GM13977 (cell line): ENCODE results near the gene C5orf63.

Experiments
- DNase-seq: peaks from one replicate; pipeline ENCODE4 v3.0.0; 2012; ENCODE audit warnings: low spot score
- in situ Hi-C: fragments of 300-500 bp; cut with MboI; formaldehyde crosslinking; loops from one replicate; pipeline ENCODE4 v1.12.0; 2022; ENCODE audit warnings: low sequenced_read_pairs, low pct_unique_long_range_greater_than_20kb, mixed read lengths, inconsistent platforms; ENCODE audit not compliant: unreplicated experiment
- TF ChIP-seq, protein P1 (sequence below): IDR thresholded peaks from 2 replicates; pipeline ENCODE4 v1.5.1; 2012; ENCODE audit warnings: mild to moderate bottlenecking, control low read depth; ENCODE audit not compliant: insufficient read depth; ENCODE audit errors: extremely low read depth, missing control alignments

C5orf63 gene

DNA sequence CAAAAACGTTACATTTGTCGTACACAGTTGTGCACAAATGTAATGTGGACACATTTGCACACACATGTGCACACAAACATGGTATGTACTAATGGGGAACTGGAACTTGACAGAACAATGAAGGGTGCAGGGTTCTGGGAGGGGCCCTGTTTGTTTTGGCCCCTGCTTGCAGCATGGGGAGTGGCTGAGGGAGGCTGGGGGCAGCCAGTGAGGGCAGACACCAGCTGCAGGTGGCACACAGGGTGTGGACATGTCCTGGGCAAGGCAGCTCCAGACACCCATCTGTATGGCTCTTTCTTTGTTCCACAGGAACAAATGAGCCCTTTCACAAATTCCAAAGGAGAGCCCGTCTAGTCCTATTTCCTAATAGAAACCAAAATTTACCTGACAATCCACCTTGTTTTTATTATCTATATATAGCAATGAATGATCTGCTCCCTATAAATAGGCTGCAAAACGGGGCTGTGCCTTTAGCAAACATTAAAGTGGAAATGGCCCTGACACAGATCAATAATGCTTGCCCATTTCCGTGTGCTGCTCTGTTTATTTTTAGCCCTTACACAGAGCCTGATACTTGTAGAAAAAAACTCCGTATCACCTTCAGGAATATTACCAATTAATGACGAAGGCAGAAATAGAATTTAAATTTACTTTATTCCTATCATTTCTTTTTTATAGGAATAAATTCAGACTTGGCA is 69.4 kb downstream of the C5orf63 start:
- DNase-seq, result no peak
- in situ Hi-C loops, result no loop called here
- TF ChIP-seq, protein P1, sequence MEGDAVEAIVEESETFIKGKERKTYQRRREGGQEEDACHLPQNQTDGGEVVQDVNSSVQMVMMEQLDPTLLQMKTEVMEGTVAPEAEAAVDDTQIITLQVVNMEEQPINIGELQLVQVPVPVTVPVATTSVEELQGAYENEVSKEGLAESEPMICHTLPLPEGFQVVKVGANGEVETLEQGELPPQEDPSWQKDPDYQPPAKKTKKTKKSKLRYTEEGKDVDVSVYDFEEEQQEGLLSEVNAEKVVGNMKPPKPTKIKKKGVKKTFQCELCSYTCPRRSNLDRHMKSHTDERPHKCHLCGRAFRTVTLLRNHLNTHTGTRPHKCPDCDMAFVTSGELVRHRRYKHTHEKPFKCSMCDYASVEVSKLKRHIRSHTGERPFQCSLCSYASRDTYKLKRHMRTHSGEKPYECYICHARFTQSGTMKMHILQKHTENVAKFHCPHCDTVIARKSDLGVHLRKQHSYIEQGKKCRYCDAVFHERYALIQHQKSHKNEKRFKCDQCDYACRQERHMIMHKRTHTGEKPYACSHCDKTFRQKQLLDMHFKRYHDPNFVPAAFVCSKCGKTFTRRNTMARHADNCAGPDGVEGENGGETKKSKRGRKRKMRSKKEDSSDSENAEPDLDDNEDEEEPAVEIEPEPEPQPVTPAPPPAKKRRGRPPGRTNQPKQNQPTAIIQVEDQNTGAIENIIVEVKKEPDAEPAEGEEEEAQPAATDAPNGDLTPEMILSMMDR, result no peak

DNA sequence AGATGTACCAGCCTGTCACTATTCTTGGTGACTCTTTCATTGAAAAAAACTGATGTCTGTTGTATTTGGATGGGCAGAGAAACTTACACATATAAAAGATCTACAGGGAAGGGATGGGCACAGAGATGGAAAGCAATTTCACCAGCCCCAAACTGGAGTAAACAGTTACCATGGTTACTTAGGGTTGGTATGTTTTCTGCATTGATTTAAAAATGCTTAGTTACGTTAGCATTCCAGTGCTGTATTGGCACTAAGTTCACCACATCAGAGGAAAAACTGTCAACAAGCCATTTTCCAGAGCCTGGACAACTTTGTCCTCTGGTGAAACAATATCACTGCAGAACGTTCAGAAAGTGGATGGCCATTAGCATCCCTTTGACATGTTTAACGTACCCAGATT is 70.9 kb downstream of the C5orf63 start:
- no peak for DNase-seq
- TF ChIP-seq, protein P1, result no peak
- in situ Hi-C loops, result no loop called here

DNA sequence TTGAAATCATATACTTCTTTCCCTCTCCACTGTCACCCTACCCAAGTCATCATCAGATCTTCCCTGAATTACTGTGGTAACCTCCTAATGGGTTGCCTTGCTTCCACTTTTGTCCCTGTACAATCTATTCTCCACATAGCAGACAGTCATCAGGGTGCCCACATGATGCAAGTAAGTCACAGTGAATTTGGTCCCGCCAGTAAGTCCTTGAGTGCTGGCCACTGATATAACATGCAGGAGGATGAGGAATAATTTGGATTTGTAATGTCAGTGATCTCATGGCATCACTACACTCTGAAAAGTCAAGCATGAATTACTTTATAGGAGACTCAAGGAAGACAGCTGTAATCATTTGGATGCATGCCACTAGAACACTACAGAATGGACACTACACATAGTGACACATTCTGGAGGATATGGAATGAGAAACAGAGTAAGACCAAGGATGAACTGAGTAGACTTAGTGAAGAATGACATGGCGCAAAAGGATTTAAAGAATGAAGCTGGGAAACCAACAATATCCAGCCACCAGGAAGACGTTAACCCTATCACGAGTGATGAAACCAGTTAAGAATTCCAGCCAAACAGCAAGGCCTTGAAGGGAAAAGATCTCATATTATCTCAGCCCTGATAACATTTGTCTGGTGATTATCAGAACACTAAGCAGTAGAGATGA is 71.5 kb downstream of the C5orf63 start:
- in situ Hi-C loops, result no loop called here
- TF ChIP-seq, protein P1, result no peak
- no peak for DNase-seq
